ENCODE results near the gene PPP6R3. TPM values are rescaled to one million over a fixed set of nuclear protein-coding genes. Genes with fewer than 3 reads are reported as not detected.

Gene PPP6R3
- total RNA-seq, 1 donor from 2014 or later = 55.8 TPM

DNA sequence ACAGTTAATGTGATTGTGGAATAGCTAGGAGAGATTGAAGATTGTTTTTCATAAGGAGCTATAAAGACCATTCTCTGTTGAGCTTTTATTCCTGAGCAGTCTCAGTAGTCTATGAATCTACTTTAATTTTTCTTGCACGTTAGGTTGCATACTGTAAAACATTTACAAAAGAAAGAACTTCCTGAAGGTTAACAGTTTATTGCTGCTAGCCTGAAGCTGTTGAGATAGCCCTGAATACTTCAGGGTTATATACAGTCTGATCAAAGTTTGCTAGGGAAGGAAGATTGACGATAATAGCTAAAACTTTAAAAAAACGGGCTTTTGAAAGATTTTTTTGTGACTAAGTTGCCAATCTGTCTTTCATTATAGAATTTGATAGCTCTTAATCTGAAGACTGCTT, 64.8 kb downstream of the PPP6R3 start:
- TF ChIP-seq, protein P1, sequence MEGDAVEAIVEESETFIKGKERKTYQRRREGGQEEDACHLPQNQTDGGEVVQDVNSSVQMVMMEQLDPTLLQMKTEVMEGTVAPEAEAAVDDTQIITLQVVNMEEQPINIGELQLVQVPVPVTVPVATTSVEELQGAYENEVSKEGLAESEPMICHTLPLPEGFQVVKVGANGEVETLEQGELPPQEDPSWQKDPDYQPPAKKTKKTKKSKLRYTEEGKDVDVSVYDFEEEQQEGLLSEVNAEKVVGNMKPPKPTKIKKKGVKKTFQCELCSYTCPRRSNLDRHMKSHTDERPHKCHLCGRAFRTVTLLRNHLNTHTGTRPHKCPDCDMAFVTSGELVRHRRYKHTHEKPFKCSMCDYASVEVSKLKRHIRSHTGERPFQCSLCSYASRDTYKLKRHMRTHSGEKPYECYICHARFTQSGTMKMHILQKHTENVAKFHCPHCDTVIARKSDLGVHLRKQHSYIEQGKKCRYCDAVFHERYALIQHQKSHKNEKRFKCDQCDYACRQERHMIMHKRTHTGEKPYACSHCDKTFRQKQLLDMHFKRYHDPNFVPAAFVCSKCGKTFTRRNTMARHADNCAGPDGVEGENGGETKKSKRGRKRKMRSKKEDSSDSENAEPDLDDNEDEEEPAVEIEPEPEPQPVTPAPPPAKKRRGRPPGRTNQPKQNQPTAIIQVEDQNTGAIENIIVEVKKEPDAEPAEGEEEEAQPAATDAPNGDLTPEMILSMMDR (conservative IDR thresholded peaks at IDR 0.05; ENCODE audit: low read depth, low read length) = no peak
- H3K4me3 ChIP-seq (ENCODE audit: low read depth, low read length) = no peak overlapping the region
- DNase-seq (ENCODE audit: low read depth) = no peak

DNA sequence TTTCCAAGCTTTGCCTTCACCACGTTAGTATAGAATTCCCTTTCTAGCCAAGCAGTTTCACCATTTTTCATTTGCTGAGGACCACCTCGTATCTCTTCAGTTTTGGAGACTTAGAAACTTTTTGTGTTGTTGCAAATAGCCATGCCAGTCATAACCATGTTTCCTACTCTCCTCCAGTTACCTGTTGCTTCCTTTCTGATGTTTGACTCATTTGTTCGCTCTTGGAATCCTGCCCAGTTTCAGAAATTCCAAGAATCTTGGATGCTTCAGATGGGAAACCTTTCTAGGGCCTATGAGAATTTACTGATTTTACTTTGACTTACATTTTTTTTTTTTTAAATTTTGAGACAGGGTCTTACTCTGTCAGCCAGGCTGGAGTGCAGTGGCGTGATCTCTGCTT, 65.4 kb downstream of the PPP6R3 start:
- DNase-seq (ENCODE audit: low read depth) = peak; percentile 42
- TF ChIP-seq, protein P1 (conservative IDR thresholded peaks at IDR 0.05; ENCODE audit: low read depth, low read length) = no peak
- no peak overlapping the region for H3K4me3 ChIP-seq (ENCODE audit: low read depth, low read length)

DNA sequence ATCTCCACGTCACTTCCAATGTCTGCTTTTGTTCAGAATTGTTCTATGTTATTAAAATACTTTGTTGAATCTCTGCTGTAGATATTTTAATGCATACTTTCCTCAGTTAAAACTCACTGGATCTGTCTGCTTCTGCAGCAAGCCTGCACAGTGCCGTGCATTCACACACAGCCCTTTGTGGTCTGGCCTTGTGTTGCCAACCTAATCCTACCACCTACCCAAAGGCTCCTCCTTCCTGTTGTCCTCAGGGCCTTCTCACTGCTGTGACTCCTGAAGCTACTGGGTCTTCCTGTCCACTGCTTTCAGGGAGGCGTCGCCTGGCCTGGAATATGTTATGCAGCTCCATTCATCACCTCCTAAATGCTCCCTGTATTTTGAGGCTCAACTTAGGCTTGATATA, 67.0 kb downstream of the PPP6R3 start:
- DNase-seq (ENCODE audit: low read depth) = no peak
- TF ChIP-seq, protein P1 (conservative IDR thresholded peaks at IDR 0.05; ENCODE audit: low read depth, low read length) = no peak
- H3K4me3 ChIP-seq (ENCODE audit: low read depth, low read length) = no peak overlapping the region

DNA sequence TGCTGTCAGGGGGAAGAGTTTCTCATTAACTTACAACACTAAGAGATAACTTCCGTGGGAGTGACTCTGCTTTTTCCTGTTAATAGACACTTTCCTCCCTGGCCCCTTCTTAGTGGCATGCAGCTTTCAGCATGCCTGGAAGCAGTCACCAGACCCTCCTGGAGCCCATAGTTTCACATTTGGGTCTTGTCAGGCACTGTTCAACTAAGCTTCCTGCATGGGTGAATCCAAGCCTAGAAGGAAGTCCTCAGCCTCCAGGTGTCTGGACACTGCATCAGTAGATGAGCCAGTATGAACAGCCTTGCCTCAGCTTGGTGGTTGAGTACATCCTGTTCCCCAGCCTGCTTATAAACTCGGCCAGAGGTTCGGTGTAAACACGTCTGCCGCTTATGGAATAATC, 68.1 kb downstream of the PPP6R3 start:
- DNase-seq (ENCODE audit: low read depth) = no peak
- no peak overlapping the region for H3K4me3 ChIP-seq (ENCODE audit: low read depth, low read length)
- TF ChIP-seq, protein P1 (conservative IDR thresholded peaks at IDR 0.05; ENCODE audit: low read depth, low read length) = no peak

DNA sequence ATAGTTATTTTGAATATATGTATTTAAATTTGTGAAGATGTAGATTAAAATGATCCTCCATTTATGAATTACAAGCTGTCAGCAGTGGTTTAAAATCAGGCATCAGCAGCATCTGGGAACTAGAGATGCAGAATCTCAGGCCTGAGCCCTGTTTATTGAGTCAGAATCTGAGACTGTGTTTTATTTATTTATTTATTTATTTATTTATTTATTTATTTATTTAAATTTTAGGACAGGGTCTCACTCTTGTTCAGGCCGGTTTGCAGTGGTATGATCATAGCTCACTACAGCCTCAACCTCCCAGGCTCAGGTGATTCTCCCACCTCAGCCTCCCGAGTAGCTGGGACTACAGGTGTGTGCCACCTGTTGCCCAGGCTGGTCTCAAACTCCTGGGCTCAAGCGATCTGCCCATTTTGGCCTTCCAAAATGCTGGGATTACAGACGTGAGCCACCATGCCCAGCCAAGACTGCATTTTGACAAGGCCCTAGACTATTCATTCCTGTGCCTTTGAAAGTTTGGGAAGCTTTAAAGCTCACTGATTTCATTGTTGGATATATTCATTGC, 70.7 kb downstream of the PPP6R3 start:
- DNase-seq (ENCODE audit: low read depth) = no peak
- H3K4me3 ChIP-seq (ENCODE audit: low read depth, low read length) = no peak overlapping the region
- TF ChIP-seq, protein P1 (conservative IDR thresholded peaks at IDR 0.05; ENCODE audit: low read depth, low read length) = no peak

DNA sequence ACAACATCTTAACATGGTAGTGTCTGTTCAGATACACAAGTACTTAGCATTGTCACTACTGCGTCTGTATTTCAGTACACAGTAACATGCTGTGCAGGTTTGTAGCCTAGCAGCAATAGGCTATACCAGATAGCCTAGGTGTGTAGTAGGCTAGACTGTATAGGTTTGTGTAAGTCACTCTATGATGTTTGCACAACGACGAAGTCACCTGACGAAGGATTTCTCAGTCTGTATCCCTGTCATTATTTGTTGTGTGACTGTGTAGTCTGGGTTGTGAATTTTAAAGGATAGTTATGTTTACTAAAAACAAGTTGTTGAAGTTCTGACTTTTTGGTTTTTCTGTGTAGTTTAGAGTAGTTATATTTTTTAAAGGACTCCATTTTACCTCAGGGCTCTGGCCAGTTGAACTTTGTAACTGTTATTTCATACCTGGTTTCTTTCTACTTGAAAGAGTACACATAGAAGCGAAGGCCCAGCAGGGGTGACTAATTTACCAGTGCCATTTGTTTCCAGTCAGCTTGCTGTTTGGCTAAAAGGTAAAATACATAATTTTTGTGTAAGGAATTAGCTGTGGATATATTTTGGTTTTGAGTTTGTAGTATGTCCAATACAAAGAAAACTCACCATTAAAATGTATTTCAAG, 72.3 kb downstream of the PPP6R3 start:
- DNase-seq (ENCODE audit: low read depth) = no peak
- H3K4me3 ChIP-seq (ENCODE audit: low read depth, low read length) = no peak overlapping the region
- TF ChIP-seq, protein P1 (conservative IDR thresholded peaks at IDR 0.05; ENCODE audit: low read depth, low read length) = no peak

DNA sequence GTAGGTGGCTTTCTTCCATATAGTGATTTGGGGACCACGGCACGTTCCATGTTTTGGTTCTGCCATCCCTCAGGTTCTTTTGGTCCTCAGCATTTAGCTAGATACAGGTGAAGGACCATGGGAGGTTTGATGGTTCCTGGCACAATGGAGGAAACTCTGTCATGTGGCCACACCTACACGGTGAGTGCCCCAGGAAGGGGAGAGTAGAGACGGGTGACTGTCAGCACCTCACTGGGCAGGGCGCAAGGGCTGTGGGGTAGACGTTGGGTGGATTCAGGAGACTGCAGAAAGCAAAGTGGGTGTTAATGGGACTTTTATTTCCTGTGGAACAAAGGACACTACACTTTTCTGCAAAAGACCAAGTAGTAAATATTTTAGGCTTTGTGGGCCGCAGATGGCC, 73.4 kb downstream of the PPP6R3 start:
- no peak for DNase-seq (ENCODE audit: low read depth)
- H3K4me3 ChIP-seq (ENCODE audit: low read depth, low read length) = no peak overlapping the region
- TF ChIP-seq, protein P1 (conservative IDR thresholded peaks at IDR 0.05; ENCODE audit: low read depth, low read length) = no peak
